Activated naive CD4-positive, alpha-beta T cell (primary cell): ENCODE results near the gene ERC2.

Source experiments
- DNase-seq, 4 experiments: peaks; one replicate each; lab custom pipeline; 2025; lab: John Stamatoyannopoulos, UW

The ERC2 gene

GRCh38 chr3:55988905-55989304 lies 479.4 kb downstream of the ERC2 start:
- DNase-seq: no peak

GRCh38 chr3:55984626-55985025 lies 483.6 kb downstream of the ERC2 start:
- DNase-seq: no peak

GRCh38 chr3:55978953-55979352 lies 489.3 kb downstream of the ERC2 start:
- no peak for DNase-seq

- DNase-seq: no peak
Measured at GRCh38 chr3:55974421-55975165, 493.7 kb downstream of the ERC2 start.

GRCh38 chr3:55969634-55970033 lies 498.6 kb downstream of the ERC2 start:
- no peak for DNase-seq

- no peak for DNase-seq
Measured at GRCh38 chr3:55968331-55968730, 499.9 kb downstream of the ERC2 start.

GRCh38 chr3:55966566-55966965 lies 501.7 kb downstream of the ERC2 start:
- no peak for DNase-seq

GRCh38 chr3:55965776-55966175 lies 502.5 kb downstream of the ERC2 start:
- no peak for DNase-seq

- DNase-seq: no peak
Measured at GRCh38 chr3:55964491-55964985, 503.7 kb downstream of the ERC2 start.

GRCh38 chr3:55963601-55964000 lies 504.7 kb downstream of the ERC2 start:
- no peak for DNase-seq

GRCh38 chr3:55959471-55960080 lies 508.7 kb downstream of the ERC2 start:
- no peak for DNase-seq

- no peak for DNase-seq
Measured at GRCh38 chr3:55958605-55959004, 509.7 kb downstream of the ERC2 start.

GRCh38 chr3:55955891-55956477 lies 512.3 kb downstream of the ERC2 start:
- DNase-seq: no peak

GRCh38 chr3:55951388-55951787 lies 516.9 kb downstream of the ERC2 start:
- no peak for DNase-seq

- no peak for DNase-seq
Measured at GRCh38 chr3:55947406-55947805, 520.9 kb downstream of the ERC2 start.

GRCh38 chr3:55946574-55947160 lies 521.6 kb downstream of the ERC2 start:
- no peak for DNase-seq

GRCh38 chr3:55942868-55943267 lies 525.4 kb downstream of the ERC2 start:
- no peak for DNase-seq

GRCh38 chr3:55939287-55939686 lies 529.0 kb downstream of the ERC2 start:
- no peak for DNase-seq

GRCh38 chr3:55937301-55937700 lies 531.0 kb downstream of the ERC2 start:
- no peak for DNase-seq

GRCh38 chr3:55936549-55937052 lies 531.7 kb downstream of the ERC2 start:
- DNase-seq: no peak

- DNase-seq: no peak
Measured at GRCh38 chr3:55935241-55935640, 533.0 kb downstream of the ERC2 start.

GRCh38 chr3:55934771-55935170 lies 533.5 kb downstream of the ERC2 start:
- DNase-seq: no peak
